RWPE1 (cell line): Measurements from ENCODE around the gene MGST3.

ENCODE experiments used
- CTCF ChIA-PET: fragments of 350-600 bp; sonication (Branson Sonifier 250); formaldehyde crosslinking; extraction: SDS; loops from one replicate; lab custom pipeline; 2021; lab: Yijun Ruan, JAX
- POLR2A ChIA-PET: fragments of 400-600 bp; formaldehyde crosslinking; extraction: SDS; loops from one replicate; lab custom pipeline; 2020; ENCODE audit warnings: antibody characterized with exemption; ENCODE audit not compliant: low non-redundant PET; lab: Yijun Ruan, JAX
- DNase-seq: peaks from one replicate; pipeline ENCODE4 v3.0.0; 2012; ENCODE audit warnings: low spot score
- H3K27ac ChIP-seq: fragments of 450-650 bp; 2 replicates; pipeline ENCODE4 v1.5.1; 2017
- TF ChIP-seq, protein P1 (sequence below): fragments of 450-650 bp; conservative IDR thresholded peaks from 2 replicates; pipeline ENCODE4 v1.5.1; 2017; ENCODE audit warnings: low read depth, mild to moderate bottlenecking

MGST3 gene

DNA sequence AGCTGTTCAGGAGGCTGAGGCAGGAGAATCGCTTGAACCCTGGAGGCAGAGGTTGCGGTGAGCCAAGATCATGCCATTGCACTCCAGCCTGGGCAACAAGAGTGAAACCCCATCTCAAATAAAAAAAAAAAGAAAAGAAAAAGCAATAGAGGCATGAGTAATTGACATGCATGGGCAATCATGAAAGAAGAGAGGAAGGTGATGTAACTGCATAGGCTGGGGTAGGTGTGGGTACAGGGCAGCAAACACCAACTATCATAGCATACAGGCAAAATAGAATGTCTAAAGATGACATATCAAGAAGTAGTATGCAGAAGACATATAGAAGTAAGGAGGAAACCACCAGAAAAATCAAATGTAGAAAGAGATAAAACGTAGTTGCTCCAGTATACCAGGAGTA lies 19.0 kb upstream of the MGST3 start:
- CTCF ChIA-PET, result no interaction called here
- no peak for DNase-seq

DNA sequence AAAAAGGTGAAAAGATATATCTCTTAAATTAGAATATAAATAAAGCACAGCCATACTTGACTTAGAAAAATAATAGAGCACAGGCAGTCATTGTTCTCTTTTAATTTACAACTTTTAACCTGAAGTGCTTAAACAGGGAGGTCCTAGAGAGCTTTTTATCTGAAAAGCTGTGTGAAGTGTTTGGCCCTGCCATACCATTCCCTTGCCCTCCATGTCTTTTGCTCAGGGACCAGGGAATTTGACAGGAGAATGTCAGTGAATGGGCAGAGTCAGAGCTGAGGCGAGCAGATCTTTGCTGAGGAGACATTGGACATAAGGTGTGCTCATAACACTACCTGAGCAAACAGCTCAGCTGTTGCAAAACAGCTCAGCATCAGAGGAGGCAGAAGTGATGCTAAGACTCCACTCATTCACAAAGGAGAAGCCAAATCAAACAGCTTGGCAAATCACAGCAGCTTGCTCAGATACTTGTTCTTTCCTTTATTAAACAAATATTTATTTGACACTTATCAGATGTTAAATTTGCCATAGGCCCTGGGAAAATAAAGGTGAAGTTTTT lies 14.9 kb upstream of the MGST3 start:
- TF ChIP-seq, protein P1, sequence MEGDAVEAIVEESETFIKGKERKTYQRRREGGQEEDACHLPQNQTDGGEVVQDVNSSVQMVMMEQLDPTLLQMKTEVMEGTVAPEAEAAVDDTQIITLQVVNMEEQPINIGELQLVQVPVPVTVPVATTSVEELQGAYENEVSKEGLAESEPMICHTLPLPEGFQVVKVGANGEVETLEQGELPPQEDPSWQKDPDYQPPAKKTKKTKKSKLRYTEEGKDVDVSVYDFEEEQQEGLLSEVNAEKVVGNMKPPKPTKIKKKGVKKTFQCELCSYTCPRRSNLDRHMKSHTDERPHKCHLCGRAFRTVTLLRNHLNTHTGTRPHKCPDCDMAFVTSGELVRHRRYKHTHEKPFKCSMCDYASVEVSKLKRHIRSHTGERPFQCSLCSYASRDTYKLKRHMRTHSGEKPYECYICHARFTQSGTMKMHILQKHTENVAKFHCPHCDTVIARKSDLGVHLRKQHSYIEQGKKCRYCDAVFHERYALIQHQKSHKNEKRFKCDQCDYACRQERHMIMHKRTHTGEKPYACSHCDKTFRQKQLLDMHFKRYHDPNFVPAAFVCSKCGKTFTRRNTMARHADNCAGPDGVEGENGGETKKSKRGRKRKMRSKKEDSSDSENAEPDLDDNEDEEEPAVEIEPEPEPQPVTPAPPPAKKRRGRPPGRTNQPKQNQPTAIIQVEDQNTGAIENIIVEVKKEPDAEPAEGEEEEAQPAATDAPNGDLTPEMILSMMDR, result no peak
- H3K27ac ChIP-seq, result no peak overlapping the region
- CTCF ChIA-PET, result interaction anchor here (0.6 to 0.7 kb wide), 2 partner anchors 48 to 79 kb away, joined by 3 to 4 read pairs; no protein-coding TSS in a partner anchor
- no peak for DNase-seq
- POLR2A ChIA-PET, result no interaction called here

More for the DNA sequence above, 19.0 kb upstream of the MGST3 start:
- POLR2A ChIA-PET, result no interaction called here
- TF ChIP-seq, protein P1, result no peak
- no peak overlapping the region for H3K27ac ChIP-seq

DNA sequence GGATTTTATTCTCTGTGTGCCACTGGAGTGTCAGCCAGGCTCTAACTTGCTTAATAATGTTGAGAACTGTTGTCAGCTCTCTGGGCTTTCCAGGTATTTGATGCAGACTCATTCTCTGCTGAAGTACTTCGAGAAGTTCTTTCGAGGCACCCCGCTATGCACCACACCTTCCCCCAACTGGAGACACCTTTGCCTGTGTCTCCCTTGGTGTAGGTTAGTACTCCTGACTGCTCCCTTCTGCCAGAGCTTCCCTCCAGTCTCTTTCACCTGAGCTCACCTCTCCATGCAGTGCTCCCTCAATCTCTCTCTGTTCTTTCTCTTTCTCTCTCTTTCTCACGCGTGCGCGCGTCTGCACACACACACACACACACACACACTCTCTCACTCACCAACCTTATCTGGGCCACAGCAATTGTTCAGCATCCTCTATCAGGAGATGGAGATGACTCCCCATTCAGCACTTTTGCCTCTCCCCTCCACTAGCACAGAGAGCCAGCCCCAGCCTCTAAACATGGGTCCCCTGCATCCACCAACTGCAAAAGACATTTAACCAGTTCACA lies 14.0 kb upstream of the MGST3 start:
- TF ChIP-seq, protein P1, result no peak
- ChIA-PET POLR2A (no interaction called here), CTCF (interaction anchor here (0.6 kb wide), 1 partner anchor 78 kb away, joined by 3 read pairs; no protein-coding TSS in a partner anchor)
- DNase-seq, result no peak
- no peak overlapping the region for H3K27ac ChIP-seq

DNA sequence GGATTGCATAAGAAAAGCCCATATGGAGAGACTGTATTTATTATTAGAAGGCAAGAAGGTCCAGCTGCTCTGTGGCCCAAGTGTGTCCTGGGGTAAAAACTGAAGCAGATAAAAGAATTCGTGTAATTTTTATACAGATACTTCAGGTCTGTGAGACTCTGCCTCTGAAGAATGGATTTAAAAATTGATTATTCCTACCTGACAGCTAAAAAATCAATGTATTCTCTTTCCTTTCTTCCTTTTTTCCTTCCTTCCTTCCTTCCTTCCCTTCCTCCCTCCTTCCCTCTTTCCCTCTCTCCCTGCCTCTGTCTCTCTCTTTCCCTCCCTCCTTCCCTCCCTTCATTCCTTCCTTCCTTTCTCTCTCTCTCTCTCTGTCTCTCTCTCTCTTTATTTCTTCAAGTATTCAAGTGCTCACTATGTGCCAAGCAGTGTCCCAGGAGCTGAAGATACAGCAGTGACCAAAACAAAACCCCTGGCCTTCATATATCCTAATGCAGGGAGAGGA lies 11.3 kb upstream of the MGST3 start:
- POLR2A ChIA-PET, result no interaction called here
- CTCF ChIA-PET, result interaction anchor here (0.7 kb wide), 1 partner anchor 446 kb away, joined by 3 read pairs; no protein-coding TSS in a partner anchor
- H3K27ac ChIP-seq, result no peak overlapping the region
- TF ChIP-seq, protein P1, result no peak
- no peak for DNase-seq

DNA sequence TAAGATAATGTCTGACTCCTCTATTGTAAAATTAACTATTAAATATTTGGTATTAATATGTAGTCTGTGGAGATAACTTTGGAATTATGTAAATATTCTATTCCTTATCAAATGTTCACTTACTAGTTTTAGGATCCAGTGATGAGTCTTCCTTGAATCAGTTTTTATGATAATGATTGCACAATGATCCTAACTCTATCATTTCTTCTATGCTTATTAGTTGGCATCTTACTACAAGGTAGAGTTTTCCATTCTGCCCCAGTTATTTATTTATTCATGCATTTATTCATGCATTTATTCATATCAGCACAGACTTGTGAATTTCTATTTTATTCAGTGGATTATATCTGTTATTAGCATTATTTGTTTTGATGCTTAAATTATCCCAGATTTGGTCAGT lies 7.4 kb upstream of the MGST3 start:
- CTCF ChIA-PET, result interaction anchor here (0.5 kb wide), 1 partner anchor 34 kb away, joined by 3 read pairs; no protein-coding TSS in a partner anchor
- POLR2A ChIA-PET, result no interaction called here
- DNase-seq, result no peak
- TF ChIP-seq, protein P1, result no peak
- no peak overlapping the region for H3K27ac ChIP-seq

DNA sequence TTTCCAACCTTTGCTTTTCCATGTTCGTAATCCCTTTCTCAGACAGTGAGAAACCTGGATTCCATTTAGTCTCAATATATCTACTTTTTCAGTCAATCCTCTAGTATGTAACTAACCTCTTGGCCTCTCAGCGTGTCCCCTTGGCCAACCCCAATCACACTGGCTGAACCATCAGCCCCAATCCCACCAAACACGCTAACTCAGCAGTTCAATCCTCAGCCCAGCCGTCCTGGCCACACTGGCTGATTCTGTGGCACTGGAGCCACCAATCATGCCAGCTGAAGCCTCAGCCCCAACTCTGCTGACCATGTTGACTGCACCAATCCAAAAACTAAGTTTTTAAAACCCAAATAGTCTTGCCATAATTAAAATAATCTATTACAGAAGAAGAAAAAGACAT lies 6.6 kb upstream of the MGST3 start:
- POLR2A ChIA-PET, result no interaction called here
- TF ChIP-seq, protein P1, result no peak
- no peak for DNase-seq
- H3K27ac ChIP-seq, result no peak overlapping the region
- CTCF ChIA-PET, result no interaction called here
